ENCODE results near the gene PWP2.
"Not testable (repeated sequence)": the region's sequence is repeated elsewhere in the genome, so short reads cannot be mapped to it uniquely, and the experiment has no call there.

Gene PWP2

GRCh38 chr21:44155231-44155993 is 48.2 kb downstream of the PWP2 start:
- in situ Hi-C loops (cut with MboI; ENCODE audit: low pct_unique_long_range_greater_than_20kb, low sequenced_read_pairs); DNase-seq: not testable (repeated sequence)

- in situ Hi-C loops (cut with MboI; ENCODE audit: low pct_unique_long_range_greater_than_20kb, low sequenced_read_pairs); DNase-seq: not testable (repeated sequence)
Measured at GRCh38 chr21:44155994-44156380, 48.8 kb downstream of the PWP2 start.

- in situ Hi-C loops (cut with MboI; ENCODE audit: low pct_unique_long_range_greater_than_20kb, low sequenced_read_pairs); DNase-seq: not testable (repeated sequence)
Measured at GRCh38 chr21:44157439-44158081, 50.4 kb downstream of the PWP2 start.

- in situ Hi-C loops (cut with MboI; ENCODE audit: low pct_unique_long_range_greater_than_20kb, low sequenced_read_pairs): not testable (repeated sequence)
Measured at GRCh38 chr21:44158082-44158468, 50.9 kb downstream of the PWP2 start.

GRCh38 chr21:44159349-44160297 is 52.4 kb downstream of the PWP2 start:
- in situ Hi-C loops (cut with MboI; ENCODE audit: low pct_unique_long_range_greater_than_20kb, low sequenced_read_pairs); DNase-seq: not testable (repeated sequence)

More at GRCh38 chr21:44158082-44158468, 50.9 kb downstream of the PWP2 start:
- not testable (repeated sequence) for DNase-seq

- DNase-seq; in situ Hi-C loops (cut with MboI; ENCODE audit: low pct_unique_long_range_greater_than_20kb, low sequenced_read_pairs): not testable (repeated sequence)
Measured at GRCh38 chr21:44160298-44160672, 53.1 kb downstream of the PWP2 start.

- in situ Hi-C loops (cut with MboI; ENCODE audit: low pct_unique_long_range_greater_than_20kb, low sequenced_read_pairs); DNase-seq: not testable (repeated sequence)
Measured at GRCh38 chr21:44160821-44161220, 53.6 kb downstream of the PWP2 start.

GRCh38 chr21:44163167-44163653 is 56.0 kb downstream of the PWP2 start:
- DNase-seq; in situ Hi-C loops (cut with MboI; ENCODE audit: low pct_unique_long_range_greater_than_20kb, low sequenced_read_pairs): not testable (repeated sequence)

GRCh38 chr21:44165933-44166332 is 58.7 kb downstream of the PWP2 start:
- in situ Hi-C loops (cut with MboI; ENCODE audit: low pct_unique_long_range_greater_than_20kb, low sequenced_read_pairs); DNase-seq: not testable (repeated sequence)

GRCh38 chr21:44167527-44167926 is 60.3 kb downstream of the PWP2 start:
- DNase-seq; in situ Hi-C loops (cut with MboI; ENCODE audit: low pct_unique_long_range_greater_than_20kb, low sequenced_read_pairs): not testable (repeated sequence)

GRCh38 chr21:44170326-44170725 is 63.1 kb downstream of the PWP2 start:
- in situ Hi-C loops (cut with MboI; ENCODE audit: low pct_unique_long_range_greater_than_20kb, low sequenced_read_pairs); DNase-seq: not testable (repeated sequence)

- in situ Hi-C loops (cut with MboI; ENCODE audit: low pct_unique_long_range_greater_than_20kb, low sequenced_read_pairs); DNase-seq: not testable (repeated sequence)
Measured at GRCh38 chr21:44170863-44171262, 63.7 kb downstream of the PWP2 start.

GRCh38 chr21:44171962-44172572 is 64.9 kb downstream of the PWP2 start:
- DNase-seq; in situ Hi-C loops (cut with MboI; ENCODE audit: low pct_unique_long_range_greater_than_20kb, low sequenced_read_pairs): not testable (repeated sequence)

GRCh38 chr21:44172741-44173140 is 65.5 kb downstream of the PWP2 start:
- in situ Hi-C loops (cut with MboI; ENCODE audit: low pct_unique_long_range_greater_than_20kb, low sequenced_read_pairs); DNase-seq: not testable (repeated sequence)

GRCh38 chr21:44175189-44175588 is 68.0 kb downstream of the PWP2 start:
- in situ Hi-C loops (cut with MboI; ENCODE audit: low pct_unique_long_range_greater_than_20kb, low sequenced_read_pairs); DNase-seq: not testable (repeated sequence)

- DNase-seq; in situ Hi-C loops (cut with MboI; ENCODE audit: low pct_unique_long_range_greater_than_20kb, low sequenced_read_pairs): not testable (repeated sequence)
Measured at GRCh38 chr21:44176127-44176526, 68.9 kb downstream of the PWP2 start.

All from KBM-7 (cell line).